Measurements from ENCODE around the gene TMIGD1.

Gene TMIGD1

GRCh38 chr17:30297715-30298114 lies 36.1 kb downstream of the TMIGD1 start:
- no peak overlapping the region for H3K4me3 ChIP-seq
- H3K27ac ChIP-seq, result no peak overlapping the region

DNA sequence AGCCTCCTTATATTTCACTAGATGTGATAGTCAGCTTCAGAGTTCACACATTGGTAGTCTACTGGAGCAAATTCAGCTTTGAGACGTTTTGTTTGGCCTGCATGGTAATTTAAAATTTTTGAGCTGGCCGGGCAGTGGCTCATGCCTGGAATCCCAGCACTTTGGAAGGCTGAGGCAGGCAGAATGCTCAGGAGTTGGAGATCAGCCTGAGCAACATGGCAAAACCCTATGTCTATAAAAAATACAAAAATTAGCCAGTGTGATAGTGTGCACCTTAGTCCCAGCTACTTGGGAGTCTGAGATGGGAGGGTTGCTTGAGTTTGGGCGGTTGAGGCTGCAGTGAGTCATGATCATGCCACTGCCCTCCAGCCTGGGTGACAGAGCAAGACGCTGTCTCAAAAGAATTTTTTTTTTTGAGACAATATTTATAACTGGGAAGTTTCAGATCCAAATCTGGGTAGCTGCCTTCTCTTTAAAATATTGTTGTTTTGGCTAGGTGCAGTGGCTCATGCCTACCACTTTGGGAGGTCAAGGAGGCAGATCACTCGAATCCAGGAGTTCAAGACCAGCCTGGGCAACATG lies 37.3 kb downstream of the TMIGD1 start:
- Histone ChIP-seq H3K27ac (peak overlapping the region in 2 of 21 experiments; percentile 8 to 21), H3K4me3 (no peak overlapping the region)

- H3K27ac ChIP-seq, result peak overlapping the region; percentile 38 to 91 (median 82)
- H3K4me3 ChIP-seq, result peak overlapping the region; percentile 78 to 99 (median 86)
Measured at GRCh38 chr17:30292286-30292858, 41.5 kb downstream of the TMIGD1 start.

DNA sequence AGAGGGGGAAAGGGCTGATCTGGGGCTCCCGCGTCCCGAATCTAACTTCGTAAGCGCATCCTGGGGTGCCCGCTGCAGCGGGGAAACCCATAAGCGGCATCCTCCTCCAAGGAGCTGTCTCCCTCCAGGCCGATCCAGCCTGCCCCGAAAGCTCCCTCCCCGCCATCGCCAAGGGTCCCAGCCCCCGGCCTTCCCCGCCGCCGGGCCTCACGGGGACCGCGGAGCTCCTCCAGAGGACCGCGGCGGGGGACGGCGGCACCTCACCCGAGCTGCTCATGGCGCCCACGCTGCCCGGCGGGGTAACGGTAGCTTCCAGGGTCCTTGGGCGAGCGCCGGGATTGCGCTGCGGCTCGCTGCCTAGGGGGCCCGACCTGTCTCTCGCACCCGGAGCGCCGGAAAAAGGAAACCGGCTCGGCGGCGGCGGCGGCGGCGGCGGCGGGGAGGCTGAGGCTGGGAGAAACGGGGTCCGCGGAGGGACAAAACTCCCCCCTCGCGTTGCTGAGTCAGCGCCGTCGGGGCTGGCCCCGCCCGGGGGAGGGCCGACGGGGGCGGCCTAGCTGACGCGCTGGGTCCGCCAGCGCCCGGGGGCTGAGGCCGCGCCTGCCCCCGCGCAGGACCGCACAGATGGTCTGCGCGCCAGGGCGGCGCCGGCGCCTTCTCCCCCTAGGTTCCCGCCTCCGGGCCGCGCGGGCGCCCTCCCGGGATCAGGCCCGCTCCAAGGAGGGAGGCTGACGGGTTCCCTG lies 42.1 kb downstream of the TMIGD1 start, which contains the start of gene BLMH:
Gene BLMH (minus strand): TSS at position 402 of the 743 bp plus-strand sequence. CDS start 125 bp downstream, at position 277.
- Histone ChIP-seq H3K4me3 (peak within 1 kb of the TSS; percentile 78 to 99 (median 86)), H3K27ac (peak within 1 kb of the TSS; percentile 52 to 91 (median 82))

DNA sequence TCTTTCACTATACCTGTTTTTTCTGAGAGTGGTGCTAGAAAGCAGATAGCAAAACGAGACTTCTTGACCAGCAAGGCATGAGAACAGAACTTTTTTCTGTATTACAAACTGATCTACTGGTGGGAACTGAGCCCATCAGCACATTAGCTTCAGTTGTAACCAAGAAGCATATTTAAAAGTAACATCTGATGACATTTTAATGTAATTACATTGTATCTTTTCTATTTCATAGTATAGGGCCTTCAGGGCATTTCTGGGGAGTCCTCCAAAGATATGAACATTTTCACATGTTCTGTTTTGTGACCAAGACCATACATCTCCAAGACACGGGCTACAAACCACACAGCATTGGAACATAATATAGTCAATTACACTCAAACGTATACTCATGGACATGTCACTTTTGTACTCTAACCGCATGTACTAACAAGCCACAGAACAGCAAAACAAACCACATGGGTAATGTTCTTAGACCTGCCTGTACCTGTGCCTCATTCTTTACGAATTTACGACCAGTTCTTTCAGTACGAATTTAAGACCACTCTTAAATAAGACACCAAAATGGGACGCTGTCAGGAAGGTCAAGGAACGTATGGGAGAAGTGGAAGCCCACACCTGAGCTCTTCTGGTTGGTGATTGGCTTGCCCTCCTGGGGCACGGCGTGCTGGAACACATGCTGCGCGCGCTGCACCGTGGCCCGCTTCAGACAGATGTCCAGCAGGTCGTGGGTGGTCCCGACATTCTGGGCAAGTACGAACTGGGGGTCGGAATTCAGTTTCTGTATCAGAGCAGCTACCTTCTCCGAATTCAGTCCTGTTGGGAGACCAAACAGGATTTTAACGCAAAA lies 42.9 kb downstream of the TMIGD1 start:
- Histone ChIP-seq H3K4me3 (peak overlapping the region; percentile 78 to 99 (median 86)), H3K27ac (peak overlapping the region in 19 of 21 experiments; percentile 57 to 91 (median 83))

- Histone ChIP-seq H3K4me3 (no peak overlapping the region), H3K27ac (no peak overlapping the region)
Measured at GRCh38 chr17:30290077-30290476, 43.8 kb downstream of the TMIGD1 start.

DNA sequence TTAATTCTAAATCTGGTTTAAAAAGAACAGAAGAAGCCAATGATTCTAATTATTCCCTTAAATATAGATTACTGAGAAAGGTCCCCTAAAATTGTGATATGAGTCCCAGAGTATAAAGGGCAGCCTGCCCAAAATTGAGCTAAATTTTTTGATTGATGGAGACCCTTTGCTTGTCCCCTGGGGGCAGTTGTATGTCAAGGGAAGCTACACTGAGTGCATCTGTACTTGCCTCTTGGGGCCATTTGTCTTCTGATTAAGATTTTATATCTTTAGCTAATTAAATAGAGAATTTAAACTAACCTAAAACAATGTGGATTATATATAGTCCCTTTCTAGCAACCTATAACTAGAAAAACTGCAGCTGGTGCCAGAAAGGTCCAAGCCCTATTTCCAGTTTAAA lies 54.7 kb downstream of the TMIGD1 start:
- H3K27ac ChIP-seq, result no peak overlapping the region

DNA sequence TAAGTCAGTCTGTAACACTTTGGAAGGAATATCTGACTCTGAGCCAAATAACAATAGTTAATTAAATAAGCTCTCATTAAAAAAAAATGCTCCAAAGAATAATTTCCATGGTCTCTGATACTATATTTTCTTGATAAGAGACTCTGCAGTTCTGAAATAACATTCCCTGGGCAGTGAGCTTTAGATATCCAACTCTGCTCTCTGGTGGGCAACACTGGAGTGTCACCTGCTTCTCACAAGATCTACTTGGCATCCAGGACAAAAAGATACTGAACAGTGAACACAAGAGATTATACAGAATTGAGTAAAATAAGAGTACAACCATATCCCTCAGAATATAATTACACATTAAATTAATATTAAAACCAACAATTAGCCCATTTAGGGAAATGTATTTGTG lies 55.8 kb downstream of the TMIGD1 start:
- H3K4me3 ChIP-seq, result no peak overlapping the region

More for the DNA sequence above, 54.7 kb downstream of the TMIGD1 start:
- no peak overlapping the region for H3K4me3 ChIP-seq

GRCh38 chr17:30275911-30276310 lies 57.9 kb downstream of the TMIGD1 start:
- Histone ChIP-seq H3K27ac (no peak overlapping the region), H3K4me3 (no peak overlapping the region)

More for the DNA sequence above, 55.8 kb downstream of the TMIGD1 start:
- H3K27ac ChIP-seq, result no peak overlapping the region

DNA sequence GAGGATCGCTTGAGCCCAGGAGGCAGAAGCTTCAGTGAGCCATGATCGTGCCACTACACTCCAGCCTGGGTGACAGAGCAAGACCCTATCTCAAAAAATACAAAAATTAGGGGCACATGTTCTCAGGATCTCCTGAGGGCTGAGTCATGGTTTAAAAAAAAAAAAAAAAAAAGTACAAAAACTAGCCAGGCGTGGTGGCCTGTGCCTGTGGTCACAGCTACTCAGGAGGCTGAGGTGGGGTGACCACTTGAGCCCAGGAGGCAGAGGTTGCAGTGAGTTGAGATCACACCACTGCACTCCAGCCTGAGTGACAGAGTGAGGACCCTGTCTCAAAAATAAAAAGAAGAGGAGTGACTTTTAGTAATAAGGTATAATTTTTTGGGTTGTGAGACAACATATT lies 59.0 kb downstream of the TMIGD1 start:
- no peak overlapping the region for H3K27ac ChIP-seq

GRCh38 chr17:30273373-30273772 lies 60.5 kb downstream of the TMIGD1 start:
- Histone ChIP-seq H3K27ac (no peak overlapping the region), H3K4me3 (no peak overlapping the region)

More for the DNA sequence above, 59.0 kb downstream of the TMIGD1 start:
- no peak overlapping the region for H3K4me3 ChIP-seq

GRCh38 chr17:30271102-30271501 lies 62.8 kb downstream of the TMIGD1 start:
- no peak overlapping the region for H3K27ac ChIP-seq

DNA sequence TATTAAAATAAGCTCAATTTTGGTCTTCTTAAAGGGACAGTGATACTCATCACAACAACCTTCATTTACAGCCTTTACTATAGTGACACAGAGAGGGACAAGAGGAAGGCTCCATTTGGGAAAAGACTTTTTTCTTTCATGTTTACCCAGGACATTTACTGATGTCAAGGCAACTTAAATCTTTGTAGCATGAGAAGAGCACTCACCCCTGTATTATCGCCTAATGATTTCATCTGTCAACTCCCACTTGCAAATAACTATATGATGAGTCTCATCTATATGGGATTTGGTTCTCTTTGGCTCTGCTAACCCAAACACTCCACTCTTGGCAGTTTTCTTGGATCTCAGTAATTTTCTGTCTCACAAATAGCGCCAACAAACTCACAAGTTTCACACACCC lies 66.2 kb downstream of the TMIGD1 start:
- no peak overlapping the region for H3K4me3 ChIP-seq
- no peak overlapping the region for H3K27ac ChIP-seq

More at GRCh38 chr17:30271102-30271501, 62.8 kb downstream of the TMIGD1 start:
- no peak overlapping the region for H3K4me3 ChIP-seq

Data from skin epidermis (tissue), 12 donors.